GM12801 (cell line): Measurements from ENCODE around the gene AGBL1.

Experiments
- CTCF ChIP-seq: IDR thresholded peaks from one replicate; pipeline ENCODE4 v1.5.1; 2011; ENCODE audit warnings: control low read depth; ENCODE audit not compliant: insufficient read length; ENCODE audit errors: extremely low read depth

AGBL1 gene

DNA sequence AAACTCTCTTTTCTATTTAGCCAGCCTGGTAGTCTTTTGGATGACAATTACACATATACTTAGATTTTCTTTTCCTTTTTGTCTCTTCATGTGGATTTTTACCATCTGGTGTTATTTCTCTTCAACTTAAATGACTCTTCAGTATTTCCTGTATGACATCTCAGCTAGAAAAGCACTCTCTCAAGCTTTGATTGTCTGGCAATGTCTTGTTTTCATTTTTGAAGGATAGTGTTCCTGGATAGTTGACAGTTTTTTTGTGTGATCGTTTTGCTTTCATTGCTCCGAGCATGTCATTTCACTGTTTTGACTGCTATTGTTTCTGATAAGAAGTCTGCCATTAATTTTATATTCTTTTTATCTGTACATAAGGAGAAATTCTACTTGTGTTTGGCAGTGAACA is 766.4 kb downstream of the AGBL1 start:
- TF ChIP-seq CTCF = no peak

- TF ChIP-seq CTCF = no peak
Observed at GRCh38 chr15:86849136-86849535, 769.5 kb downstream of the AGBL1 start.

DNA sequence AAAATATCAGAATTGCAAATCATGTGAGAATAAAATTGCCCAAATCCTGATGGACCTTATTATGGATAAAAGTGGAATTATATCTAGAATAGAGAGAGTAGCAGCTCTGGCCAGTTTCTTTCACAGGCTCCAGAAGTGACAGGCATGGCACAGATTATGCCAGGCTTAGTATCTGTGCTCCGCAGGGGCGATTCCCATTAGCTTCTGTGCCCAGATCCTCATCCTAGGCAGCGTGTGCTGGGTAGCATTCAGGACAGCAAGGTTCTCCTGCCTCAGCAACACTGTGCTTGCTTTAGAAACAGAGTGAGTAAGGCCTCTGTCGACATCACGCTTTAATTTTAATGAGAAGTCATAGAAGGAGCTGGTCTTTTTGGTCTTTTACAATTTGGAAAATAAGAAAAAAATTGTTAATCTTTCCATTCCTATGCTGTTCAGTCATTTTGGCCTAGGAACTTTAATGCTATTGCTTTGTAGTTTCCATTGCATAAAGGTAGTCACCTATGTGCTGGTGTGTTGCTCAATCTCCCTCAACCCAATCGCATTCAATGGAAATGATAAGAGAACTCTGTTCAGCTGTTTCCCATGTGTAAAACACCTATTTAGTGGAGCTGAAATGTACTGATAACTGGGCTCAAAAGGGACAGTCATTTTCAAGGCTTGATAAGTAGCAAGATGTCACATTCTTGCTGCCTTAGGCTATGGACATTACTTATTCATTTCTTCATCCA is 770.1 kb downstream of the AGBL1 start:
- TF ChIP-seq CTCF = no peak

DNA sequence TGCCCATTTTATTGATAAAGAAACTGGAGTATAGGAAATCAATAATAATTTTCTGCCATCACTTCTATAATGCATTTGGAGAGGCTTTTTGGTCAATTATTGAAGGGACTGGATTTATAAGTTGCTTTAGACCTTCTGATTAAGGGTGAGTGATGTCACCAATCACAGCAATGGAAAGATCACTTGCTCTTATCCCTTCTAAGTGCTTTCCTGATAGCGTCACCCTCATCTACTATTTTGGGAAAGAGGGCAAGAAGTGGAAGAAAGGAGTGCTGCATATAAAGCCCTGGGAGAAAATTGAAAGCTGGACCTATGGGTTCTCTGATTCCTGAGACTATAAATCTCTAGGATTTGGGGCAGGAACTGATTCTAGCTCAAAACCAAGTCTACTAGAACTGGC is 771.3 kb downstream of the AGBL1 start:
- no peak for TF ChIP-seq CTCF

DNA sequence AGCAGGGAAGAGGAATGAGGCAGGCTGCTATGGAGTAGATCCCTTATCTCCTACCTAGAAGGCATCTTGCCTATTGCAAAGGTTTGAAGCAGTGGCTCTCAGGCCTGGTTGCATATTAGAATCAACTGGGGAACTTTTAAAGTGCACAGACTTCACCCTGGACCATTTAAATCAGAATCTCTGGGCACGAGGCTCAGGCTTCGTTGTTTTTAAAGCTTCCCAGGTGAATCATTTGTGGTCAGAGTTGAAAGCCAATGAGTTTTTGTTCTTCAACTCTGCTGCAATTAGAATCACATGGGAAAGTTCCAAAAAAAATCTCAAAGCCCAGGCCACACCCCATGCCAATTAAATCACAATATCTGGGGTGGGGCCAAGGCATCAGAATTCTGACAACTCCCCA is 773.1 kb downstream of the AGBL1 start:
- no peak for TF ChIP-seq CTCF

GRCh38 chr15:86854176-86854575 is 774.5 kb downstream of the AGBL1 start:
- TF ChIP-seq CTCF = no peak

- TF ChIP-seq CTCF = no peak
Observed at GRCh38 chr15:86855307-86856291, 775.9 kb downstream of the AGBL1 start.
